Neural cell (in vitro differentiated cells): ENCODE results near the gene ZDHHC1.

Experiments used
- CTCF ChIP-seq: fragments of 450-650 bp; IDR thresholded peaks from 2 replicates; pipeline ENCODE4 v1.5.1; 2014; ENCODE audit warnings: antibody characterized with exemption, mild to moderate bottlenecking, moderate library complexity; ENCODE audit not compliant: poor library complexity, severe bottlenecking
- EZH2 ChIP-seq: fragments of 200-600, 300-800 bp; shearing (Covaris generic), sonication (generic); IDR thresholded peaks from 2 replicates; pipeline ENCODE4 v1.6.1; 2014; ENCODE audit warnings: antibody characterized with exemption, low read length, borderline replicate concordance, mild to moderate bottlenecking; ENCODE audit not compliant: insufficient read depth, poor library complexity, severe bottlenecking
- REST ChIP-seq: IDR thresholded peaks from 2 replicates; pipeline ENCODE4 v1.6.1; 2012; ENCODE audit warnings: borderline replicate concordance

- TF ChIP-seq CTCF: no peak
- TF ChIP-seq EZH2: no peak
- TF ChIP-seq REST: no peak
Measured at GRCh38 chr16:67411339-67411738, 4.9 kb downstream of the ZDHHC1 start.
